ENCODE measurements around the gene CDK6.

Gene CDK6

GRCh38 chr7:92806496-92806895, 29.9 kb downstream of the CDK6 start:
- no peak for DNase-seq (ENCODE audit: low read depth)
- no peak for TF ChIP-seq CTCF (IDR thresholded peaks at IDR 0.05; ENCODE audit: low read depth, low read length, missing control alignments)
- H3K4me3 ChIP-seq (ENCODE audit: low read depth, low read length): no peak overlapping the region

GRCh38 chr7:92802406-92802805, 34.0 kb downstream of the CDK6 start:
- no peak for TF ChIP-seq CTCF (IDR thresholded peaks at IDR 0.05; ENCODE audit: low read depth, low read length, missing control alignments)
- no peak overlapping the region for H3K4me3 ChIP-seq (ENCODE audit: low read depth, low read length)
- no peak for DNase-seq (ENCODE audit: low read depth)

- TF ChIP-seq CTCF (IDR thresholded peaks at IDR 0.05; ENCODE audit: low read depth, low read length, missing control alignments): no peak
- DNase-seq (ENCODE audit: low read depth): no peak
- H3K4me3 ChIP-seq (ENCODE audit: low read depth, low read length): no peak overlapping the region
Observed at GRCh38 chr7:92799446-92800211, 36.7 kb downstream of the CDK6 start.

- no peak for DNase-seq (ENCODE audit: low read depth)
- H3K4me3 ChIP-seq (ENCODE audit: low read depth, low read length): no peak overlapping the region
- TF ChIP-seq CTCF (IDR thresholded peaks at IDR 0.05; ENCODE audit: low read depth, low read length, missing control alignments): no peak
Observed at GRCh38 chr7:92798517-92799249, 37.7 kb downstream of the CDK6 start.

- no peak for DNase-seq (ENCODE audit: low read depth)
- no peak for TF ChIP-seq CTCF (IDR thresholded peaks at IDR 0.05; ENCODE audit: low read depth, low read length, missing control alignments)
Observed at GRCh38 chr7:92797693-92798092, 38.7 kb downstream of the CDK6 start.

GRCh38 chr7:92797284-92797683, 39.1 kb downstream of the CDK6 start:
- no peak for DNase-seq (ENCODE audit: low read depth)
- no peak overlapping the region for H3K4me3 ChIP-seq (ENCODE audit: low read depth, low read length)
- TF ChIP-seq CTCF (IDR thresholded peaks at IDR 0.05; ENCODE audit: low read depth, low read length, missing control alignments): no peak

More at GRCh38 chr7:92797693-92798092, 38.7 kb downstream of the CDK6 start:
- no peak overlapping the region for H3K4me3 ChIP-seq (ENCODE audit: low read depth, low read length)
